HEK293 (cell line): ENCODE measurements around the gene TMEM87B.

Source experiments
- BCL11B ChIP-seq: fragments of 450-650 bp; formaldehyde crosslinking; IDR thresholded peaks from 2 replicates; pipeline ENCODE4 v1.5.1; 2016; ENCODE audit warnings: low read depth, missing biosample characterization, missing genetic modification characterization
- EGR2 ChIP-seq: fragments of 450-650 bp; formaldehyde crosslinking; IDR thresholded peaks from 2 replicates; pipeline ENCODE4 v1.5.1; 2016; ENCODE audit warnings: low read depth, missing biosample characterization, missing genetic modification characterization
- GLI4 ChIP-seq: fragments of 450-650 bp; formaldehyde crosslinking; IDR thresholded peaks from 2 replicates; pipeline ENCODE4 v1.5.1; 2016; ENCODE audit warnings: missing biosample characterization, missing genetic modification characterization
- SALL2 ChIP-seq: fragments of 450-650 bp; formaldehyde crosslinking; IDR thresholded peaks from 2 replicates; pipeline ENCODE4 v1.5.0; 2017; ENCODE audit warnings: missing biosample characterization, mild to moderate bottlenecking, missing genetic modification characterization, borderline replicate concordance
- ZBTB7A ChIP-seq: fragments of 450-650 bp; formaldehyde crosslinking; IDR thresholded peaks from 2 replicates; pipeline ENCODE4 v1.5.1; 2016; ENCODE audit warnings: low read depth, missing biosample characterization, missing genetic modification characterization
- ZNF133 ChIP-seq: fragments of 450-650 bp; formaldehyde crosslinking; IDR thresholded peaks from 2 replicates; pipeline ENCODE4 v1.5.1; 2016; ENCODE audit warnings: missing biosample characterization, missing genetic modification characterization
- ZNF311 ChIP-seq: fragments of 450-650 bp; formaldehyde crosslinking; IDR thresholded peaks from 2 replicates; pipeline ENCODE4 v1.5.1; 2017; ENCODE audit warnings: missing biosample characterization, missing genetic modification characterization, borderline replicate concordance
- ZNF473 ChIP-seq: fragments of 450-650 bp; formaldehyde crosslinking; IDR thresholded peaks from 2 replicates; pipeline ENCODE4 v1.5.1; 2017; ENCODE audit warnings: missing biosample characterization, missing genetic modification characterization
- ZNF558 ChIP-seq: fragments of 450-650 bp; formaldehyde crosslinking; IDR thresholded peaks from 2 replicates; pipeline ENCODE4 v1.5.1; 2016; ENCODE audit warnings: missing biosample characterization, missing genetic modification characterization
- ZSCAN16 ChIP-seq: fragments of 450-650 bp; formaldehyde crosslinking; IDR thresholded peaks from 2 replicates; pipeline ENCODE4 v1.5.1; 2016; ENCODE audit warnings: missing biosample characterization, missing genetic modification characterization
- TF ChIP-seq, protein P1 (sequence below): fragments of 450-650 bp; formaldehyde crosslinking; IDR thresholded peaks from 2 replicates; pipeline ENCODE4 v1.5.1; 2016; ENCODE audit warnings: missing biosample characterization, missing genetic modification characterization

- TF ChIP-seq ZBTB7A (no peak), ZSCAN16 (no peak), ZNF473 (tag by site-specific recombination) (no peak), EGR2 (no peak), ZNF311 (no peak), GLI4 (tag by site-specific recombination) (no peak), BCL11B (tag by site-specific recombination) (no peak), ZNF133 (tag by site-specific recombination) (no peak), SALL2 (no peak), ZNF558 (tag by site-specific recombination) (no peak)
- TF ChIP-seq, protein P1, sequence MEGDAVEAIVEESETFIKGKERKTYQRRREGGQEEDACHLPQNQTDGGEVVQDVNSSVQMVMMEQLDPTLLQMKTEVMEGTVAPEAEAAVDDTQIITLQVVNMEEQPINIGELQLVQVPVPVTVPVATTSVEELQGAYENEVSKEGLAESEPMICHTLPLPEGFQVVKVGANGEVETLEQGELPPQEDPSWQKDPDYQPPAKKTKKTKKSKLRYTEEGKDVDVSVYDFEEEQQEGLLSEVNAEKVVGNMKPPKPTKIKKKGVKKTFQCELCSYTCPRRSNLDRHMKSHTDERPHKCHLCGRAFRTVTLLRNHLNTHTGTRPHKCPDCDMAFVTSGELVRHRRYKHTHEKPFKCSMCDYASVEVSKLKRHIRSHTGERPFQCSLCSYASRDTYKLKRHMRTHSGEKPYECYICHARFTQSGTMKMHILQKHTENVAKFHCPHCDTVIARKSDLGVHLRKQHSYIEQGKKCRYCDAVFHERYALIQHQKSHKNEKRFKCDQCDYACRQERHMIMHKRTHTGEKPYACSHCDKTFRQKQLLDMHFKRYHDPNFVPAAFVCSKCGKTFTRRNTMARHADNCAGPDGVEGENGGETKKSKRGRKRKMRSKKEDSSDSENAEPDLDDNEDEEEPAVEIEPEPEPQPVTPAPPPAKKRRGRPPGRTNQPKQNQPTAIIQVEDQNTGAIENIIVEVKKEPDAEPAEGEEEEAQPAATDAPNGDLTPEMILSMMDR (tag by site-specific recombination): no peak
Observed at GRCh38 chr2:112006076-112006410, 49.0 kb upstream of the TMEM87B start.
